Suppressor macrophage (primary cell): ENCODE measurements around the gene LRRC47.
A peak's percentile ranks its signal among the peaks of the same experiment; 100 is the strongest.
"Not testable (repeated sequence)": the region's sequence is repeated elsewhere in the genome, so short reads cannot be mapped to it uniquely, and the experiment has no call there.

Experiments
- DNase-seq, 4 experiments: peaks; one replicate each; pipeline ENCODE4 v3.0.0-alpha.2; 2020 to 2022

LRRC47 gene

DNA sequence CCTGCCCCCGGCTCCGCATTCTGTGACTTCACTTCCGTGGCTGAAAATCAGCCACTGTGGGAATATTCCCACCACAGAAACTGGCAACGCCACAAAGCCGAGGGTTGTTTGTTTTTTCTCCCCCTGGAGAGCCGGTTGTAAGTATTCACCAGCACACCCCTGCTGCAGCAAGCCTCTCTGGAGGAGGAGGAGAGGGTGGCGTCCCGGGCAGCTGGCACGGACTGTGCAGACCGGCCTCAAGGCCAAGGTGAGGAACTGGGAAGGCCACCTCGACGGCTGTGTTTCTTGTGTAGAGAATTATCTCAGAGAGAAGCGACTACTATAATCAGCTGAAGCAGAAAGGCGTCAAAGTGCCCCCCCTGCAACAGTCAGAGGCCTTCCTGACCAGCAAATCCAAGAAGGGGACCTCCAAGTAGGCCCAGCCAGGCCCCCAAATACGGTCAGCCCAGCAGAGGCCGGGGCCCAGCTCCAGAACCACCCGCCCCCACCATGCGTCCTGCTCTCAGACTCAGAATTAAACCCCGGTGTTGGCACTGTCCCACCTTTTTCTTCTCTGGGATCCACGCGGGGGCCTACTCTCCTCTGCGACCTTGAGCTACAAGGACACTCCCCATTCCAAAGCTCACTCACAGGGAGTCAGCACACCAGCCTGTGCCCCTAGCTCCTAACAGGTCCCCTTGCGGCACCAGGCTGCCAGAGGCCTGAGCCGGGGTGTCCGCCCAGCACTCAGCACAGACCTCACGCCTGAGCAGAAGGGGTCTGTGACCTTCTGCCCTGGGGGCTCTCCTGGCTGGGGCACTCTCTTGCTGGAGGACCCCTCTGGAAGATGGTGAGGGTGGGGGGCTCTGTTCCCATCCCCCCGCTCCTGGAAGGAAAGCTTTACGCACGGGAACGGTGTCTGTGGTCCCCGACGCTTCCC, 24.9 kb downstream of the LRRC47 start:
- no peak for DNase-seq

DNA sequence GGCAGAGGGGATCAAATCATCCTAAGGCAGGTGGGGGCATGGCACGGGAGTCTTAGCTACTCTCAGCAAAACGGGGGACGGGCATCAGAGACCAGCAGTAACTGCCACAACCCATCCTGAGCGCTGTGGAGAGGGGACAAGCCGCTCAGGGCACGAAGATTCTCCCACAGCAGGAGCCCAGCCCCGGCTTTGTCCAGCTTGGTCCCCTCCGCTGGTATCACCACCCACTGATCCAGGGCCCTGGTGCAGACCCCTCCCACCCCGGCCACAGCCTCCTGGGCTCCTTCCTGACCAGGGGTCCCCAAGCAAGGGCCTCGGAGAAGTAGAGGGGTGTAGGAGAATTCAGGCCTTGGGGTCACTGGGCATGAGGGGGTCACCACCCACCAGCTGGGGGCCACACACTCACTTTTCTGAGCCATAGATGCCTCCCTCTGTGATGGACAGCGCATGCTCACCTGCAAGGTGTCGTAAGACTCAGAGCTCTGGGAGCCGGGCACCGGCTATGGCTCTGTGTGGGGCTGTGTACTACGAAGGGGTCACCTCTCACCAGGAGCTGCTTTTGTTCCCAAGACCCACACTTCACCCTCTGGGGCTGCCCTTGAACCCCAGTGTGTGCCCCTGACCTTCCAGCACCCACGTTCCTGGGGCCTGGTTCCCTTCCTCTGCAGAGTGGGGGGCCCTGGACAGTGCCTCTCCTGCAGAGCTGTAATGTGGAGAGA, 26.1 kb downstream of the LRRC47 start:
- DNase-seq = no peak

DNA sequence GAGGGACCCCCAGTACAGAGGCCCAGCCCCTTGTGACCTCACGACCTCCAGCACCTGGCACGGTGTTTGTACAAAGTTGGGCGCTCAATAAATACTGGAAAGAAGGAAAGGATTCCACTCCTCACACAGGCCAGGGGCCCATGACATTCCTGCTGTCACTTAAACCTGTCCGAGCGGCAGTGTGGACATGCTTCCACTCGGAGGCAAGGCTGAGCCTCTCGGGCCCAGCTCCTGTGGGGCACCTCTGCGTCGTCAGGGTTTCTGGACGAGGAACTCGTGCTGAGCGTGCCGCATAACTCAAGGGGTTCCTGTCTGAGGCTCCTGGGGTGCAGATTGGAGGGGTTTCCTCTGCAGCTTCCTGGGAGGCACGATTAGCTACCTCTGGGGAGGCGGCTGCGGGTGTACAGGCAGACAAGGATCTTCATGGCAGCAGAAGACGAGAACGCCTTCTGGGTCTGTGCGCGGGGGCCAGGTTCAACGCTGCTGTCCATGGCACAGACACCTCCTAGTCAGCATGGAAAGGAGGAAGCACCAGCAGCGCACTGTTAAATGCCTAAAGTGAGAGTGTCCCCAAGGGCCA, 27.4 kb downstream of the LRRC47 start:
- DNase-seq = no peak

DNA sequence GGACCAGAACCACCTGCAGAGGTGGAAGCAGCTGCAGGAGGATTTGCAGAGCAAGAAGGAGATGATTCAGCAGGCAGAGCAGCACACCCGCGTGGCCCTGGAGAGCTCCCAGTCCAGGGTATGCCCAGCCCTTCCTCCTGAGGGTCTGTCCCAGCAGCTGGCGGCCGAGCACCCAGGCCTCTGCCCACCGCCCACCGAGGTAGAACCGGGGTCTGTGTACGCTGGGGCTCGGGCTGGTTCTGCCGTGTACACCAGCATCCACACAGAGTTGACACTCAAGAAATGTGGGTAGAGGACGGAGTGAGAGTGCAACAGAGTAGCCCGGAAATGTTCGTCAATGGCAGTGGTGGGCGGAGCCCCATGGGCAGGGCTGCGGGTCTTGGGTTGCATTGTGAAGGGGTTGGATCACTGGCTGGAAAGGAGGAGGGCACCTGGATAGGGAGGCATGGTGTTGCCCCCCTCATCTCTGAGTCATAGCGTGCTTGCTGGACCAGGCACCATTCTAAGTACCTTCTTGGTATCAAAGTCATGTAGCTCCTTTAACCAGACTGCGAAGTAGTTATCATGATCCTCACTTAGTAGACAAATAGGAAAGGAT, 28.9 kb downstream of the LRRC47 start:
- DNase-seq = no peak

DNA sequence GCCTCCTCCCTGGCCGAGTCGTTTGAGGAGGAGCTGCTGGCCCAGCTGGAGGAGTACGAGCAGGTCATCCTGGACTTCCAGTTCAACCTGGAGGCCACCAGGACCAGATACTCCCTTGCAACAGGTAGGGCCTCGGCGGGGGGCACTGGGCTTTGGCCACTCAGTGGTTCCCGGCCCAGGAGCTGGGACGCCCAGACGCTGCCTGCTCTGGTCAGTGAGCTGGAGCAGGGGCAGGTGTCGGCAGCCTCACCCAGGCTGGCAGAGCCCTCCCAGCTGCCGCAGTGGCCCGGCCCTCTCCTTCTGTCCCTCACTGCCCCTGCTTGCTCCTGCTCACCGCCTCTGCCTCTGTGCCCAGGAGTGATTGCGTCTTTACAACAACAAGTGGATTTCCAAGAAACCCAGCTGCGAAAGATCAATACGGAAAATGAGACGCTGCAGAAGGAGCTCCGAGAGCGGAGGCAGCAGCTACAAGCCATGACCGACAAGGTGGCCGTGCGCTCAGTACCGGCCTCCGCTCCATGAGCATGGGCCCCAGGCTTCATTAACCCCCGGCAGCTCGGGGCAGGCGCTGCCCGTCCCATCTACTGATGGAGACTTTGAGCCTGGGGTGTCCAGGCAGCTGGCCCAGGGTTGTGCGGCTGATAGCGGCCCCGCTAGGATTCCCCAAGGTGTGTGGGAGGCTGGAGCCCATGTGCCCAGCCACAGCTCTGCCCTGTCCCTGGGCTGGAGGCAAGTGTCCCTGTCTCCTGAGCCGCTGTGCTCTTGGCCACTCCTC, 32.8 kb downstream of the LRRC47 start:
- no peak for DNase-seq

DNA sequence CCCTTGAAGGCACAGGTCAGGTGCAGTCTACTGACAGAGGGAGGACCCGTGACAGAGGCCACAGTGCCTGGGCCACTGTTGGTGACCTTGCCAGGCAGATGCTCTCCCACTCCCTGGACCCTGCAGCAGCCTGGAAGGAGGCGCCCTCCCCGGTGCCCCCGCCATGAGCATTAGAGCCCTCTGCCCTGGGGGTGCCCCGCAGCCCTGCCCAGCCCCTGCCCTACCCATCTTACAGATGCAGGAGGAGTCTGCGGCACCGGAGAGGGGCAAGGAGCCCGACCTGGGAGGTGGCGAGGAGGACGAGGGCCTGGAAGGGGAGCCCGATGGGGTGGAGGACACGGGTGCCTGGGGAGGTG, 33.4 kb downstream of the LRRC47 start:
- no peak for DNase-seq

DNA sequence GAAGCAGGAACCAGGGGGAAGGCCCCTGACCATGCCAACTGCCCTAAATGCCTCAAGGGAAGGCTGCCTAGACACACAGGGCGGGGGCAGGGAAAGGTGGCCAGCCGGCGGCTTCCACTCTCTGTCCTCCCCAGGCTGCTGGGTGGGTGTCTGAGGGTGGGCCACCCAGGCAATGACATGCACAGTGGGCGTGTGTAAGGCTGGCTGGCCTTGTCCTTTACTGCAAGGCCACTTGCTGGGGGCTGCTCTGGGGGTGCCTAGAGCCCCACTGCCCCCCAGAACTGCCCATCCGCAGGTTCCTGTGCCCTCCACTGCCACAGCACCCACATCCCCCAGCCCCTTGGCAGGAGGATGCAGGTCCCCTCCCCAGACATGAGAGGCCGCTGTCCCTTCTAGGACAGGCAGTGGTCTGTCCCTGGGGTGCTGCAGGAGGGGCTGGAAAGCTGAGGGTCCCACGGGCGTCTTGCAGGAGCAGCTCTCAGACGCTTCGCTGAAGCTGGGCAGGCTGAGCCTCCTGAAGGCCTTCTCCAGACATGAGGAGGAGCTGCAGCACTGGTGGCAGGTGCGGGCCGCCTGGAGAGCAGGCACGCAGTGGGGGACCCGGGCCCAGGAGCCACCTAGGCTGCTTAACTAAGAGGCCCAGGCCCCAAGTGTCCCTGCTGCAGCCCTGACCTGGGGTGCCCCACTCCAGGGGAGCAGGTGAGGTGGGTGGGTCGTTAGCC, 34.0 kb downstream of the LRRC47 start:
- DNase-seq = no peak

DNA sequence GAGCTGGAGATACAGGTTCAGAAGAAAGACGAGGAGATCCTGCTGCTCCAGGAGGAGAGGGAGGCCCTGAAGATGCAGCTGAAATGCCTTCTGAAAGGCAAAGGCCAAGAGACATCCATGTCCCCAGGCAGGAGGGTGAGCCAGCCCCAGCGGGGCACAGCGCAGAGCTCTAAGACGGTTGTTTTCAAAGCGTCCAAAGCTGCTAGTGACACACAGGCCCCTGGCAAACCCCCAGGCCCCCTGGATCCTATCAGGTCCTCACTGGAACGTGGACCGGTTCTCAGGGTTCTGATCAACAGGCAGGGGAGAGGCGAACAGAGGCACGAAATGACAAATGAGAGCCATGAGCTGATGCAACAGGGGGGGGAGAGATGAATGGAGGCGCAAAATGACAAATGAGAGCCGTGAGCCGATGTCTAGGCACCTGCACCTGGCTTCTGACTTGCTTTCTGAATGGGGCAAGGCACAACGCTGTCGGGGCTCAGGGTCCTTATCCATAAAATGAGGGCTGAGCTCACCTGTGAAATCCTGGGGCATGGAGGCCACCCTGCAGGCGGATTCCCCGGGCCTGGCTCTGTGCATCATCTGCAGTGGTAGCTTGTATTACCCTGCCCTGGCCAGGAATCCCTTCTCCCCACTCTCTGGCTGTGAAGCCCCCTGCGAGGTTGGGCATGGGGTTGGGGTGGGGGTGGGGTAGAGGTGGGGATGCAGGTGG, 34.8 kb downstream of the LRRC47 start:
- DNase-seq = no peak

DNA sequence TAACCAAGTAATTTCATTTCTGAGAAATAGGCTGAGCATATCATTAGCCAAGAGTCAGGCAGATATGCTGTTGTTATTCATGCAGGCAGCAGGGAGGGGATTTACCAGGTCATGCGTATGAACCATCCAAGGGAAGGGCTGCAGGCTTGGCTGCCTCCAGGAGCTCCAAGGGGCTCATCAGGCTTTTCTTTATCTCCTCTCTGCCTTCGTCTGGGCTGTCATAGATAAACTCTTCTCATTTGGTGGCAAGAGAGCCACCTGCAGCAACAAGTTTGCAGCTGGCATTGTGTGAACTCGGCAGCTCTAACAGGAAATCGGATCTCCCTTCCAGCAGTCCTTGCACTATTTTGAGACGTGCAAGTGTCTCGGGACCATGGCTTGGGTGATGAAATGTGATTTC, 36.5 kb downstream of the LRRC47 start:
- DNase-seq = no peak

DNA sequence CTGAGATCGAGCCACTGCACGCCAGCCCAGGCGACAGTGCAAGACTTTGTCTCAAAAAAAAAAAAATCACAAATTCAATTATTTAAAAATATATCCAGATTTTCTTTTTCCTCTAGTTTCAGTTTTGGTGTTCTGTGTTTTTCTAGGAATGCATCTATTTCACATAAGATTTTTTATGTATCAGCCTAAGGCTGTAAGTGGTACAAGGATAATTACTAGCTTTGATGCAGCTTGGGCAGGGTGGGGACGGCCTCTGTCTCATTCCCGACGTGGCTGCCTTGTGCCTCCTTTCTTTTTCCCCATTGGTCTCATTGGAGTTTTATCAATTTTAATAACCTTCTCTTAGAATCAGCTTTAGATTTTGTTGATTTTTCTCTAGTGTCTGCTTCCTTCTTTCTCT, 37.1 kb downstream of the LRRC47 start:
- no peak for DNase-seq

DNA sequence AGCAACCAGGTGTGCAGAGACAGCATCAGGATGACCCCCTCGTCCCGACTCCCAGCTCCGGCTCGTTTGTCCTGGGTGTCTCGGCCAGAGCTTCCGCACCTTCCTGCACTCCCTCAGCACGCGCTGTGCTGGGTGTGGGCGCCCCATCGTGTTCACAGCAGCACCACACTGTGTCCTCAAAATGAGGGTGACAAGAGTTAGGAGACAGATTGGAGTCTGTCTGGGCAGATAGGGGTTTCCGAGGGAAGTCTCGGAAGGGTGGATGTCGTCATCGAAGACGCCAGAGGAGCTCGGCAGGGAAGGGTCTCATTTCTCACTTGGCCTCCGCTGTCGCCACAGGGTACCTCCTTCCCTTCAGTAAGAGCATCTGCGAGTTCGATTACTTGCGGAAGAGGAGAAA, 39.9 kb downstream of the LRRC47 start:
- DNase-seq = no peak

DNA sequence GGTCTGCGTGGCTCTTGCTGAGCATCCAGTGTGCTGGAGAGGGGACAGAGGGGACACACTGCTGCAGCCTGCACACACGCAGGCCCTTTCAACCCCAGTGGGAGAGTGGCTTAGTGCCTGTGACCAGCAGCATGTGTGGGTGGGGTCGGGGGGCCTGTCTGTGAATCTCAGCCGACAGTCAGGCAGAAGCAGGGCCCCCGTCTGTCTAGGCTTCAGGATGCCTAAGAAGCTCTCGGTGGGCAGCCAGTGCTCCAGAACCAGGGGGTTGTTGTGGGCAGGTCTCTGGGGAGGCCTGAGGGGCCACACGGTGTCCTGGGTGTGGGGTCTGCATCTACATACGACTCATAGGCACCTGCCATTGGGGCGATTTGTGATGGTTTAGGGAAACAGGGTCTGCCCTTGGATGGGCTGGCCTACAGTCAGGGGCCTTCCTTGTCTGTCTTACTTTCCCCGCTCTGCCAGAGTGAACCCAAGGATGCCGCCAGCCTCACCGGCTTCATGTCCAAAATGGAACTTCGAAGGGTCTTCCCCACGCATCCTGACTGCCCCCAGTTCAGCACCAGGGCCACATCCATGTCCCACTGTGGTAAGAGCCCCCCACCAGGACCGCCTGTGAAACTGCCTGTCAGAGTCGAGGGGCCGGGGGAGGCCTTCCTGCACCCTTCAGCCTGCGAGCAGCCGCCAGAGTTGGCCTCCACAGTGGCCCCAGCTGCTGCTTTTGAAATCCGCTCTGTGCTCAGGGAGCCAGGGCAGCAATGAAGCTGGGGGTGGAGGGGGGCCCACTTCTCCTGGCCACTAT, 42.4 kb downstream of the LRRC47 start:
- DNase-seq = no peak

DNA sequence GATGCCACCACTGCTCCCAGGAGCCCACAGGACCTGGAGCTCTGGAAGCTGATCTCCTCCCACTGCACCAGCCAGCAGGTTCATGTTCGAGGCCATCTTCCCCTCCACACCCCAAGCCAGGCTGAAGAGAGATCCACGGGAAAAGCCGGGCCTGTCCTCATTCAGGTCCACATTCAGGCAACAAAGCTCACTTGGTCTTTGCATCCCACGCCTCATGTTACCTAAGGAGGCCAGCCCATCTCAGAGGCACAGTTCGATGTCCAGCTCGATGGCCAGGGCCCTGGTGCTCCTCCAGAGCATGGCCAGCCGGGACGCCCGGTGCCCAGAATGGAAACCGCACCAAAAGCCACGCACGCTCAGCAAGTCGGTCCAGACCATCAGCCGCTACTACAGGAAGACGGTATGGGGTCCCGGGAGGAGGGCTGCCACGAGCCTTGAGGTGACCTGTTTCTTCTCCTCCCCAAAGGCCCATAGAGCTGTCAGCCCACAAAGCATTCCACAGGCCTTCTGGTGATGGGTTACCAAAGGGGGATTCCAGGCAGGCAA, 43.8 kb downstream of the LRRC47 start, which contains the start of gene CCDC27:
TSS of gene CCDC27 (plus strand) at position 51 of the 546 bp plus-strand sequence. CDS start at position 83, 32 bp downstream.
- no peak for DNase-seq

DNA sequence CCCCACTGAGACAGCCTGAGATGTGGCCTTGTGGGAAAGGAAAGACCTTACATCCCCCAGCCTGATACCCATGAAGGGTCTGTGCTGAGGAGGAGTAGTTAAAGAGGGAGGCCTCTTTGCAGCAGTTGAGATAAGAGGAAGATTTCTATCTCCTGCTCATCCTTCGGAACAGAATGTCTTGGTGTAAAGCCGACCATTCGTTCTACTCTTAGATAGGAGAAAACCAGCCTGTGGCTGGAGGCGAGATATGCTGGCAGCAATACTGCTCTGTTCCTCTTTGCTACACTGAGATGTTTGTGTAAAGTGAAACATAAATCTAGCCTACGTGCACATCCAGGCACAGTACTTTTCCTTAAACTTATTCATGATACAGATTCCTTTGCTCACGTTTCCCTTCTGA, 45.6 kb downstream of the LRRC47 start:
- no peak for DNase-seq

DNA sequence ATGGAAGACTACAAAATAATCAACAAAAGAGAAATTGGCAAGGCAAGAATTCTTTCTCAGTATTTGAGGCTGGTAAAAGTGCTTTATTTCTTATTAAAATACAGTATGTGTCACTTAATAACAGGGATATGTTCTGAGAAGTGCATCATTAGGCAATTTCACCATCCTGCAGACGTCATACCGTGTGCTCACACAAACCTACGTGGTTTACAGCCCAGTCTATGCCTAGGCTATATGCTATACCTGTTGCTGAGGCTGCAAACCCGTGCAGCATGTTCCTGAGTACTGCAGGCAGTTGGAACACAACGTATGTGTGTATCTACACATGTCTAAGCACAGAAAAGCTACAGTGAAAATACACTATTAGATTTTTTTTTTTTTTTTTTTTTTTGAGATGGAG, 46.8 kb downstream of the LRRC47 start:
- no peak for DNase-seq

DNA sequence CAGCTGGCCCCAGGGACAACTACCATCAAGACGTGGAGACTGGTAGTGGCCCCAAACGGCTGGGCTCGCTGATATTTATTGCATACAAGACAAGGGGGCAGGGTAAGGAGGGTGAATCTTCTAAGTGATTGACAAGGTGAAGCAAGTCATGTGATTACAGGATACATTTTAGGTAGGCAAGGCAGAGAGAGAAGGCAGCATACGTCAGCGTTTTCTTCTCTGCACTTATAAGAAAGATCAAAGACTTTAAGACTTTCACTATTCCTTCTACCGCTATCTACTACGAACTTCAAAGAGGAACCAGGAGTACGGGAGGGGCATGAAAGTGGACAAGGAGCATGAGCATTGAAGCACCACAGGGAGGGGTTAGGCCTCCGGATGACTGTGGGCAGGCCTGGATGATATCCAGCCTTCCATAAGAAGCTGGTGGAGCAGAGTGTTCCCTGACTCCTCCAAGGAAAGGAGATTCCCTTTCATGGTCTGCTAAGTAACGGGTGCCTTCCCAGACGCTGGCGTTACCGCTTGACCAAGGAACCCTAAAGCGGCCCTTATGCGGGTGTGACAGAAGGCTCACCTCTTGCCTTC, 47.9 kb downstream of the LRRC47 start:
- DNase-seq = not testable (repeated sequence)

DNA sequence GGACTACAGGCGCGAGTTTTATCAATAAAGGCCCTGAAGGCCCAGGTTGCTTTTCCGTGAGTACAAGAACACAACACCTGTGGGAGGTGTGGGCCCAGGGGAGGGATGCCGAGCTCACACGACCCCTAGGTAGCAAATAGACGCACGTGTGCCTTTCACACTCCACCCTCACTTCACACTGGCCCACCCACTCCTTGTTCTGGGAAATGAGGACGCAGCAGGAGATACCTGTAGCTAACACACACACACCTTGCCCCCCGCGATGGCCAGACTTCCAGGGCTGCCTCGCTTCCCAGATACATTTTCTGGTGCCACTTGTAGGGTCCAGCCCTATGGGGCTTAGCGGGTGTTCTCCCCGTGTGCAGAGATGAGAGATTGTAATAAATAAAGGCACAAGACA, 48.4 kb downstream of the LRRC47 start:
- DNase-seq = no peak

DNA sequence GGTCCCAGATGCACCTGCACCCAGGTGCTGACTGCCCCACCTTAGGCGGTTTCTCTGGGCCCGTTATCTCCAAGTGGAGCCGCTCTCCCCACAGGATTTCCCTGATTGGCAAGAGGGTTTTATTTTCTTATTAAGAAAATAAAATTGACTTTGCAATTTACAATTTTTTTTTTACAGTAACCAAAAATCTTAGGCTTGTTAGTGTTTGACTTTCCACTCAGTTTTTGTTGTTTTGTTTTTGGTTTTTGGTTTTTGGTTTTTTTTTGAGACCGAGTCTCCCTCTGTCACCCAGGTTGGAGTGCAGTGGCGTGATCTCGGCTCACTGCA, 48.8 kb downstream of the LRRC47 start:
- DNase-seq = no peak

DNA sequence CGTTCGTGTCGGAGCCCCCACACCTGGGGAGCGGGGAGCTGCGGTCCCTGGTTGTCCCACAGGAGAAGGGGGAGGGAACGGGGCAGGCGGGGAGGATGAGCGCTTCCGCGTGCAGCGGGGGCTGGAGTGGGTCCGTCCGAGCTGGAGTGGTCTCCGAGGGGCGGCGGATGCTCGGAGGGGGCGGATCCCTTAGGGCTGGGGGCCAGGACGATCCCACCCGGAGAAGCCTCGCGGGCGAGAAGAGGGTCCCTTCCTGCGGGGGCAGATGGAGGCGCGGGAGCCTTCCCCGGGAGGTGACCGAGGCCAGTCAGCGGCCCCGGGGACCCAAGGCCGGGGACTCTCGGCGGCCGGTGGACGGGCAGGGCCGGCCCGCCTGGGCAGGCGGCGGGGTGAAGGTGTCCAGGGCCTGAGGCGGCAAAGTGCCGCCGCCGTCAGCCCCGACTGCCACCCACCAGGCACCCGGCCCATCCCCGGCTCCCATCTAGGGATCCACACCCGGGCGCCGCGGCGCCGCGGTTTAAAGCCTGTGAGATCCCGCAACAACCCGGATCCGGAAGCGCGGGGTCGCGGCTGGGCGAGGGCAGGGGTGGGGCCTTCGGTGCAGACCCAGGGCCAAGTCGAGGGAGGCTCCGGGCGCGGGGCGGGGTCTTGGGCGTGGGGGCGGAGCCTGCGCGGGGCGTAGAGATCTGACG, 49.3 kb downstream of the LRRC47 start:
- peak; percentile 73 to 91 (median 81) for DNase-seq
